Measurements from ENCODE around the gene CDC42BPB. TPM values are rescaled to one million over a fixed set of nuclear protein-coding genes. Genes with fewer than 3 reads are reported as not detected.

The CDC42BPB gene
- total and polyA plus RNA-seq, 2 donors from 2014 or later, result 22.5 to 127 TPM

GRCh38 chr14:102916347-102917055, 140.8 kb downstream of the CDC42BPB start:
- peak in 1 of 5 donors; percentile 53 for DNase-seq
- no peak overlapping the region for H3K4me3 ChIP-seq (ENCODE audit: low read length in 3 of 3)
- intact Hi-C loops (cut with DNase I), result no loop called here
- no peaks in the 10 kb centered on the region for H3K27me3 ChIP-seq (ENCODE audit: control insufficient read depth, insufficient read depth, low read length)
- TF ChIP-seq, protein P1, sequence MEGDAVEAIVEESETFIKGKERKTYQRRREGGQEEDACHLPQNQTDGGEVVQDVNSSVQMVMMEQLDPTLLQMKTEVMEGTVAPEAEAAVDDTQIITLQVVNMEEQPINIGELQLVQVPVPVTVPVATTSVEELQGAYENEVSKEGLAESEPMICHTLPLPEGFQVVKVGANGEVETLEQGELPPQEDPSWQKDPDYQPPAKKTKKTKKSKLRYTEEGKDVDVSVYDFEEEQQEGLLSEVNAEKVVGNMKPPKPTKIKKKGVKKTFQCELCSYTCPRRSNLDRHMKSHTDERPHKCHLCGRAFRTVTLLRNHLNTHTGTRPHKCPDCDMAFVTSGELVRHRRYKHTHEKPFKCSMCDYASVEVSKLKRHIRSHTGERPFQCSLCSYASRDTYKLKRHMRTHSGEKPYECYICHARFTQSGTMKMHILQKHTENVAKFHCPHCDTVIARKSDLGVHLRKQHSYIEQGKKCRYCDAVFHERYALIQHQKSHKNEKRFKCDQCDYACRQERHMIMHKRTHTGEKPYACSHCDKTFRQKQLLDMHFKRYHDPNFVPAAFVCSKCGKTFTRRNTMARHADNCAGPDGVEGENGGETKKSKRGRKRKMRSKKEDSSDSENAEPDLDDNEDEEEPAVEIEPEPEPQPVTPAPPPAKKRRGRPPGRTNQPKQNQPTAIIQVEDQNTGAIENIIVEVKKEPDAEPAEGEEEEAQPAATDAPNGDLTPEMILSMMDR (IDR thresholded peaks at IDR 0.05; ENCODE audit: borderline replicate concordance, extremely low read depth, insufficient read depth), result no peak
- H3K27ac ChIP-seq (ENCODE audit: low read depth in 2 of 2, low read length in 2 of 2), result no peak overlapping the region
- no peak overlapping the region for H3K9ac ChIP-seq (ENCODE audit: low read length in 3 of 3)
- no peak for FAIRE-seq
- no peaks in the 10 kb centered on the region for H3K9me3 ChIP-seq (ENCODE audit: control insufficient read depth in 2 of 3, insufficient read depth in 1 of 3, low read length in 3 of 3)
- no peaks in the 10 kb centered on the region for H3K36me3 ChIP-seq (ENCODE audit: control insufficient read depth in 2 of 3, insufficient read depth in 3 of 3, low read length in 3 of 3)
- peaks cover 0 to 2% (median 0%) of the 10 kb centered on the region in 3 donors for H3K4me1 ChIP-seq (ENCODE audit: control insufficient read depth in 2 of 3, insufficient read depth in 2 of 3, low read depth in 1 of 3, low read length in 3 of 3)

- no peaks in the 10 kb centered on the region for H3K27me3 ChIP-seq (ENCODE audit: control insufficient read depth, insufficient read depth, low read length)
- no peak overlapping the region for H3K27ac ChIP-seq (ENCODE audit: low read depth in 2 of 2, low read length in 2 of 2)
- no peaks in the 10 kb centered on the region for H3K9me3 ChIP-seq (ENCODE audit: control insufficient read depth in 2 of 3, insufficient read depth in 1 of 3, low read length in 3 of 3)
- H3K4me3 ChIP-seq (ENCODE audit: low read length in 3 of 3), result no peak overlapping the region
- TF ChIP-seq, protein P1 (IDR thresholded peaks at IDR 0.05; ENCODE audit: borderline replicate concordance, extremely low read depth, insufficient read depth), result no peak
- FAIRE-seq (no peak), DNase-seq (peak in 2 of 5 donors; percentile 25 to 59)
- intact Hi-C loops (cut with DNase I), result no loop called here
- H3K9ac ChIP-seq (ENCODE audit: low read length in 3 of 3), result no peak overlapping the region
- H3K4me1 ChIP-seq (ENCODE audit: control insufficient read depth in 2 of 3, insufficient read depth in 2 of 3, low read depth in 1 of 3, low read length in 3 of 3), result peaks cover 0 to 2% (median 0%) of the 10 kb centered on the region in 3 donors
- H3K36me3 ChIP-seq (ENCODE audit: control insufficient read depth in 2 of 3, insufficient read depth in 3 of 3, low read length in 3 of 3), result no peaks in the 10 kb centered on the region
Observed at GRCh38 chr14:102915292-102916110, 141.8 kb downstream of the CDC42BPB start.

DNA sequence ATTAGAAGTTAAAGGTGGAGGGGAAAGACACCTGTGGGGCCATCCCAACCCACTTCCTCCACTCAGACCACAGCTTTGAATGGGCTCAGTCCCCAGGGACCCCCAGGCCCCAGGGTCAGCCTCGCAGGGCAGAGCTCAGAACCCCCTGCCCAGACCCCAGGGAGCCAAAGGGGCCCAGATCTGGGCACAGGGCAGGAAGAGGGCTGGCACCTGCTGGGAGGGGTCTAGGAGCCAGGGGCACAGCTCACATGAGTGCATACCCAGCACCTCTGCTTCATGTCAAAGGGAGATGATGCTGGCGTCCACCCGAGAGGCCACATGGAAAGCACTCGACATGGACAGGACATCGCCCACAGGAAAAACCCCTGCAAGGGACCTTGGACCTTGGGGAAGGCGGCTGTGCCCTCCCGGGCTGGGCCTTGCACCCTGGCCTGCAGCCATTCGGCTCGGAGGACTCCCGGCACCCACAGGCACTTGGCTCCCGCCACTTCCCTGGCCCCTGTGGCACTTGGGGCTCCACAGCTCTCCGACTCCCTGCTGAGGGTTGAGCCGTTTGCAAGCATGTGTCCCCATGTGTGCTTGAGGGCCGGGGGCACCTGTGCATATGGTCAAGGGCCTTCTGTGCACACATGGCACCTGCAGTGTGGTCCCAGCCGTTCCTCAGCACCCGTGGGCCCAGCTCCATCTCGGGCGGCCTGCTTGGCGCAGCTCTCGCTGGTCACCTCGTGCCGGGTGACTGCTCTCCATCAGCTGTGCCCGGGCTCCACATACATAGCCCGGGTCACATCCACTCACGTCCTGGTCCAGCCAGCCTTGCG, 142.7 kb downstream of the CDC42BPB start:
- intact Hi-C loops (cut with DNase I), result no loop called here
- DNase-seq, result peak in 1 of 5 donors; percentile 67

More for the DNA sequence above, 142.7 kb downstream of the CDC42BPB start:
- Histone ChIP-seq H3K4me3 (ENCODE audit: low read length in 3 of 3) (no peak overlapping the region), H3K9ac (ENCODE audit: low read length in 3 of 3) (no peak overlapping the region), H3K9me3 (ENCODE audit: control insufficient read depth in 2 of 3, insufficient read depth in 1 of 3, low read length in 3 of 3) (no peaks in the 10 kb centered on the region), H3K36me3 (ENCODE audit: control insufficient read depth in 2 of 3, insufficient read depth in 3 of 3, low read length in 3 of 3) (no peaks in the 10 kb centered on the region), H3K4me1 (ENCODE audit: control insufficient read depth in 2 of 3, insufficient read depth in 2 of 3, low read depth in 1 of 3, low read length in 3 of 3) (peaks cover 0 to 2% (median 0%) of the 10 kb centered on the region in 3 donors), H3K27ac (ENCODE audit: low read depth in 2 of 2, low read length in 2 of 2) (no peak overlapping the region), H3K27me3 (ENCODE audit: control insufficient read depth, insufficient read depth, low read length) (no peaks in the 10 kb centered on the region)
- no peak for FAIRE-seq
- TF ChIP-seq, protein P1 (IDR thresholded peaks at IDR 0.05; ENCODE audit: borderline replicate concordance, extremely low read depth, insufficient read depth), result no peak
